RPMI7951 (cell line): ENCODE measurements around the gene NIPAL3. TPM values are rescaled to one million over a fixed set of nuclear protein-coding genes. Genes with fewer than 3 reads are reported as not detected.
"Not testable (repeated sequence)": the region's sequence is repeated elsewhere in the genome, so short reads cannot be mapped to it uniquely, and the experiment has no call there.

Experiments used
- DNase-seq: peaks from one replicate; pipeline ENCODE4 v3.0.0-alpha.2; 2012; ENCODE audit warnings: low read depth
- total RNA-seq: library from RNA; depleted of rRNA; stranded (reverse); fragments of >200 nt; shearing (Covaris generic); gene quantifications from 2 replicates; pipeline ENCODE4 v1.2.3, GENCODE V29; 2014

Gene NIPAL3
- total RNA-seq, 1 experiment from 2014 or later = 17.5 TPM

GRCh38 chr1:24488159-24488558, 72.6 kb downstream of the NIPAL3 start:
- not testable (repeated sequence) for DNase-seq

- DNase-seq = no peak
These were observed 74.1 kb downstream of the NIPAL3 start for GRCh38 chr1:24489674-24490073.

DNA sequence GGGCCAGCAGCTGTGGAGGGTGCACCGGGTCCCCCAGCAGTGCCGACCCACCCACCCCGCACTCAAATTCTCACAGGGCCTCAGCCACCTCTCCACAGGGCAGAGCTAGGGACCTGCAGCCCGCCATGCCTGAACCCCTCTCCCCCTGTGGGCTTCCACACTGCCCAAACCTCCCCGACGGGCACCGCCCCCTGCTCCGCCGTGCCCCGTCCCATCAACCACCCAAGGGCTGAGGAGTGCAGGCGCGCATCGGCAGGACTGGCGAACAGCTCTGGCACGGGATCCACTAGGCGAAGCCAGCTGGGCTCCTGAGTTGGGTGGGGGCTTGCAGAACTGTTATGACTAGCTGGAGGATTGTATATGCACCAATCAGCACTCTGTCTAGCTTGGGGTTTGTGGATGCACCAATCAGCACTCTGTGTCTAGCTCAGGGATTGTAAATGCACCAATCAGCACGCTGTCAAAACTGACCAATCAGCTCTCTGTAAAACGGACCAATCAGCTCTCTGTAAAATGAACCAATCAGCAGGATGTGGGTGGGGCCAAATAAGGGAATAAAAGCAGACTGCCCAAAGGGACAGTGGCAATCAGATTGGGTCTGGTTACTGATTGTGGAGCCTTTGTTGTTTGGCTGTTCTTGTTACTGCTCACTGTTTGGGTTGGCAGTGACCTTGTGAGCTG, 74.6 kb downstream of the NIPAL3 start:
- DNase-seq = no peak

GRCh38 chr1:24491577-24492360, 76.2 kb downstream of the NIPAL3 start:
- peak; percentile 11 for DNase-seq

DNA sequence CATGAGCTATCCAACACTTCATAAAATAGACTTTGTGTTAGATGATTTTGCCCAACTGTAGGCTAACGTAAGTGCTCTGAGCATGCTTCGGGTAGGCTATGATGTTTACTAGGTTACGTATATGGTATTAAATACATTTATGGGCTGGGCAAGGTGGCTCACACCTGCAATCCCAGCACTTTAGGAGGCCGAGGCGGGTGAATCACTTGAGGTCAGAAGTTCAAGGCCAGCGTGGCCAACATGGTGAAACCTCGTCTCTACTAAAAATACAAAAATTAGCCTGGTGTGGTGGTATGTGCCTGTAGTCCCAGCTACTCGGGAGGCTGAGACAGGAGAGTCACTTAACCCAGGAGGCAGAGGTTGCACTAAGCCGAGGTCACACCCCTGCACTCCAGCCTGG, 77.3 kb downstream of the NIPAL3 start:
- DNase-seq = not testable (repeated sequence)

- DNase-seq = no peak
These were observed 78.2 kb downstream of the NIPAL3 start for GRCh38 chr1:24493785-24494184.

DNA sequence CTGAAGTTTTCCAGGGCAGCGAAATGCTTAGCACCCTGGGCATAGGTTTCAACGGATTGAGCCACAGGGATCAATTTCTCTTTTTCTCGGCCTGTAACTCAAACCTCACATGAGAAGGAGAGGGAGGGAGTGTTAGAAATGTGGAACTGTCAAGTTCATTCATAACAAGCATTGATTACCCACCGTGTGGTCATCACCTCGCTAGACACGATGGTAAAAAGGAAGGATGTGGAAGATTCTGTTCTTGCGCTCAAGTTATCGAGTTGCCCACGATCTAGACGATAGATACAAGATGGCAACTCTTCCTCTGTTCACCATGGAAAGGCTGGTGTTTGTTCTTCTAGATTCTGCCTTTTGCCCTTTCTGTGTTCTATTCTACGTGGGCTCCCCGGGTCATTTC, 83.0 kb downstream of the NIPAL3 start:
- DNase-seq = no peak

DNA sequence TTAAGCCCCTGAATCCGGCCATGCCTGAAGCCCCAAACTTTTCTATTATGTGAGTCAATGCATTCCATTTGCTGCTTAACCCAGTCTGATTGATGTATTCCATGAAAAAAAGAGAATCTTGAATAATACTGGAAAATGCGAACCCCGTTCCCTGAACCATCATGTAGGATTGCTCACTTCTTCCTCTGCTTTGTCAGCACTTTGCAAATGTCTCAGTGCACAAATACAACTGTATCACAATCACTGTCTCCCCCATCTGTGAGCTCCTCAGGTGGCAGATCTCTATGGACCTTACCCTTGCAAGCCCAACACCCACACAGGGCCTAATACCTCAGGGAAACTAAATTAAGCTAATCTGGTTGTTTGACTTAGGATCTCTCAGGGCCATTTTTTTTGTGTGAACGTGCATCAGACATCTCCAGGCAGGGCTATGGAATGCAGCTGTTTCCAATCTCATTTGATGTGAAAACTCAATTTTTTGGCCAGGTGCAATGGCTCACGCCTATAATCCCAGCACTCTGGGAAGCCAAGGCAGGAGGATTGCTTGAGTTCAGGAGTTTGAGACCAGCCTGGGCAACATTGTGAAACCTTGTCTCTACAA, 84.9 kb downstream of the NIPAL3 start:
- no peak for DNase-seq

- DNase-seq = peak; percentile 56
These were observed 85.9 kb downstream of the NIPAL3 start for GRCh38 chr1:24501371-24502064.

- DNase-seq = peak; percentile 67
These were observed 86.6 kb downstream of the NIPAL3 start for GRCh38 chr1:24502065-24502708.

DNA sequence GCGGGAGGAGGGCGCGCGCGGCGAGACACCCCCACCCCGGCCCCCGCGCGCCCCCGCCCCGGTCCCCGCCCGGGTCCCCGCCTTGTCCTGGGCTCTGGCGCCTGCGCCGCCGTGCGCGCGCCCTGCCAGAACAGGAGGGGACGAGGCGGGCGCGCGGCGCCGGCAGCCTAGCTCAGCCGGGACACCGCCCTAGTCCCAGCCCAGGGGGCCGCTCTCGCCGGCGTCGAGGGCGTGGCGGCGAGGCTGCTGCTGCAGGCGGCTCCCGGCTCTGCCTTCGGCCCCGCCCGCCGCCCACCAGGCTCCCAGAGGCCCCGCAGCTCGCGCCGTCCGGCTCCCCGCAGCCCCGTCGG, 87.1 kb downstream of the NIPAL3 start, which contains the start of gene RCAN3:
Gene RCAN3 (plus strand): TSS at position 128 of the 350 bp plus-strand sequence. CDS start 11,537 bp downstream, outside the sequence.
- DNase-seq = peak; percentile 92

DNA sequence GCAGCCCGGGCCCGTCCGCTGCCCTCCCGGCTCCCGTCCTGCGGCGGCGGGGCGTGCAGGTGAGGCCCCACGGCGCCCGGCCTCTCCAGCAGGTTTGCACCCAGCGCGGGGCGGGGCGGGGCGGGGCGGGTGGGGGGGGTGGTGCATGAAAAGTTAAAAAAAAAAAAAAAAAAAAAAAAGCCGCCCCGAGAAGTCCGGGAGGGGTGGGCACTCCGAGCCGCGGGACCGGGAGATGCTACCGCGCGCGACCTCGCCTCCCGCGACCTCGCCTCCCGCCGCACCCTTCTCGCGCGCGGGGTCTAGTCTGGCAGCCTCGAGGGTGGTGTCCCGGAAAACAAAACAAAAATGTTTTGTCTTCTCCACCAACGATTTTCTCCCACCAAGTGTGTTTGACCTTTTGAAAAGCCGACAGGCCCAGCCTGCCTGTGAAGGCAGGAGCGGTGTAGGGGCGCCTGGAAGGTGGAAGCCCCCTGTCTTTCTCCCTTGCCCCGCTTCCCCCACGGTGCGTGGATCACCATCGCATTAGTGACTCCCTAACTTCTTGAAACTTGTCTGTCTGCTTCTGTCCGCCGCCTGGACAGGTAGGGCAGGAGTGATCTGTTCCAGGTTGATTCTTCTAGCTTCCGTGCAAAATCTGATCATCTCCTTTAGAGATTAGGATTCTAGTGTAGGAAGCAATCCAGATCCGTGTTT, 87.6 kb downstream of the NIPAL3 start:
- DNase-seq = peak; percentile 16

- no peak for DNase-seq
These were observed 88.4 kb downstream of the NIPAL3 start for GRCh38 chr1:24503870-24504523.

GRCh38 chr1:24504560-24504959, 89.0 kb downstream of the NIPAL3 start:
- no peak for DNase-seq

GRCh38 chr1:24505816-24506215, 90.2 kb downstream of the NIPAL3 start:
- no peak for DNase-seq

DNA sequence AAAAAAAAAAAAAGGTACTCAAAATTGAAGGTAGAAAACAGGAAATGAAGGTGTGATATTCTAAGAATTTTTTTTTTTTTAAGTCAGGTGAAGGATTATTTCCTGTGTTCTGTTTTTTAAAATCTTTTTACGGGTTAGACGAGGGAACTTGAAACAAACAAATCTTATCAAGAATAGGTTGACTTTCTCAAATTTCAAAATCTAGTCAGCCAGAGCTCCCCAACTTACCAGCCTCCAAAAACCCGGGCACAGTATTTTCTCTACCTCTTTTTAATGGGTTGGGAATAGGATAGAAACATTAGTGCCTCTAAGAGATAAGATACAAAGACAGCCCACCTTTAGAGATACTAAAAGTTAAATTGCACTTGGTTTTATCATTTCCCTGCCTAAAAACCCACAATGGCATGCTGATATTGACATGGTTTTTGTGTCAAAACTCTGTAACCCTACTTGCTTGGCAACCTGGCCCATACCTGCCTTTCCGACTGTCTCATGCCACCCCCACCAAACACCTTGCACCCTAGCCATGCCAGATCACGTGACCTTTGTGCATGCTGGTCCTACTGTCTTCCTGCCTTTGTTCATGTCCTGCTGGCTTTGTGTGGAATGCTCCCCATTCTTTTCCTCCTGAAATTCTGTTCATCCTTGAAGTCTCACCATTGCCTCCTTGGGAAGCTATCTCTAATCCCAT, 91.2 kb downstream of the NIPAL3 start:
- no peak for DNase-seq

- DNase-seq = no peak
These were observed 91.8 kb downstream of the NIPAL3 start for GRCh38 chr1:24507405-24507804.

GRCh38 chr1:24508911-24509310, 93.3 kb downstream of the NIPAL3 start:
- DNase-seq = no peak

GRCh38 chr1:24513706-24514105, 98.1 kb downstream of the NIPAL3 start:
- no peak for DNase-seq

DNA sequence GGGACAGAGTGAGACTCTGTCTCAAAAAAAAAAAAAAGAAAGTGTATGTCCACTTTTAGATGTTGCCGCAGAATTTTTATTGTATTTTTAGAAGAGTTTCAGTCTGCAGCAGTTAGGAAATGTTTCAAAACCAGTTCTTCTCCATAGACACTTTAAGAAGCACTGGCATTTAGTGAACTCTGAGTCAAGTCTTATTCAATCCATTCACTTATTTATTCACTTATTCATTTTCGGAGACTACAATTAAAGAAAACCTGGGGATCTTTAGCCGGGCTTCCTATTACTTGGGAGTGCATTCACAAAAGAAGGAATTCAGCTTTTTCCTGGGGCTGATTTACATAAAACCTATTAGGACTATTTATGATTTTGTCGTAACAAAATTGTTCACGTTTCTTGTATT, 99.3 kb downstream of the NIPAL3 start:
- no peak for DNase-seq
